NCI-H1930 (cell line): ENCODE data around the gene APOD.

ENCODE experiments used
- DNase-seq, 2 experiments: peaks; one replicate each; lab custom pipeline; 2025; lab: John Stamatoyannopoulos, UW

The APOD gene

DNA sequence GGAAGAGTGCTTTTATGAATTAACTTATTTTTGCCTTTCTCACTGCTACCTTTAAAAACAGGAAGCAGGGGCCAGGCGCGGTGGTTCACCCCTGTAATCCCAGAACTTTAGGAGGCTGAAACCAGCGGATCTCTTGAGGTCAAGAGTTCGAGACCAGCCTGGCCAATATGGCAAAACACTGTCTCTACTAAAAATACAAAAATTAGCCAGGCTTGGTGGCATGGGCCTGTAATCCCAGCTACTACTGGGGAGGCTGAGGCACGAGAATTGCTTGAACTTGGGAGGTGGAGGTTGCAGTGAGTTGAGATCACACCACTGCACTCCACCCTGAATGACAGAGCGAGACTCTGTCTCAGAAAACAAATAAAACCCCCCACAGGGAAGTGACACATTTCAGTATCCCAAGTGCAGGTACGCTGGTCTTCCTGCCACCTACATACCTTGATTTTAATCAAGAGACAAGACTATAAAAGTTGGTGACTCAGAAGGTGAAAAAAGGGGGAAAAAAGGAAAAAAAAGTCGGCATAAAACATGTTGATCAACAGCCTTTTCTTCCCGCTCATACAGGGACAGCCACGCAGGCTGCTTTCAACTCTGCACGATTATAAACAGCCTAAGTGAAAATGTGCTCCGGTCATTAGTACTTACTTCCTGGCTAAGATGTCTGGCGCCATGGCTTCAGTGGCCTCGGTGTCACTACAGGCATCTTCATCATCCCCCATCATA, 59.4 kb downstream of the APOD start:
- no peak for DNase-seq

- DNase-seq: peak in 1 of 2 experiments; percentile 36
Observed at GRCh38 chr3:195522254-195523023, 61.3 kb downstream of the APOD start.
